Measurements from ENCODE around the gene APAF1.

Gene APAF1

DNA sequence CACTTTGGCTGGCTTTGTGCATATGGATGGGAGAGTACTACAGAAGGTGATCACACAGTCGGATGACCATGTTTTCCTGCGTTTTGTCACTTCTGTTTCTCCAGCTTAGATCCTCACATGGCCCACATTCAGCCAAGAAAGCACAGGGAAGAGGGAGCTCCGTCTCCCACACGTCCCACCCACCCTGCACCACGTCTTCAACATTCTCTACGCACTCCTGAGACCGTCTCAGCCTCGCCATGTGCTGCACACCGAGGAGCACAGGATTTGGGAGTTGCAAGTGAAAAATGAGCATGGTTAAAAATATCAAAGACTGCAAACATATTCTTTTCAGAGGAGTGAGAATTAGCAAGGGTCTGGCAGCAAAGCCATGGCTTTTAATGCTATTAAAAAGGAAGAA is 122.2 kb downstream of the APAF1 start:
- no peak for DNase-seq

DNA sequence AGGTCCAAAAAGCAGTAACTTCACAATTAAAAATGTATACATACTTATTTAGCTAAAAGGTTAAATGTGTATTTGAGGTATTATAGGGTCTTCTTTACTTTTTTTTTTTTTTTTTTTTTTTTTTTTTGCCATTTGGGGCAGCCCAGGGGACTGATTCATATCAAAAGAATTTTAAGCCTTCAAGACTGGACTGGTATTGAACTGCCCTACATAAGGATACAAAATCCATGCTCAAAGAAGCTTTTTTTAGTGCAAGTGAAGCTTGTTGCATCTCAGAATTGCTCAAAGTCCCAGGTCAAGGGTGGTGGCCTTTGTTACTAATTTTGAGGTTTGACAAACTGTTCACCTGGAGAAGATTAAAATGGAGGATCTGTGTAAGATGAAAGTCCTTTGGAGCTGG is 124.0 kb downstream of the APAF1 start:
- DNase-seq, result no peak

DNA sequence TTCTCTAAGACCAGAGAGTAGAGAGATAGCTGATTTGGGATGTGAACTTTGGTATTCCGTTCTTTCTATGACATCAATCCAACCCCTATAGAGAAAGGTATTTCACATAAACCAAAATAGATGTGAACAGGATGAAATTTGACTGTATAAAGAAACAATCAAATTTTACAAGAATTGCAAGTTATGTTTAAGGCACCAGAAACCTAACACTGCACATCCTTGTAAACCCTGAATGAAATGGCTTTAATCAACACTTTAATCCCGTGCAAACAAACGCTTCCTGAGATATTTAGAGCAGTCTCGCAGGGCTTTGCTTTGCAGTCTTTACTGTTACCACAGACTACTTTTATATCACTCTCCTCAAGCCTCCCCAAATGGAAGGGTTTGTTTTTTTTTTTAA is 125.1 kb downstream of the APAF1 start:
- DNase-seq, result no peak

DNA sequence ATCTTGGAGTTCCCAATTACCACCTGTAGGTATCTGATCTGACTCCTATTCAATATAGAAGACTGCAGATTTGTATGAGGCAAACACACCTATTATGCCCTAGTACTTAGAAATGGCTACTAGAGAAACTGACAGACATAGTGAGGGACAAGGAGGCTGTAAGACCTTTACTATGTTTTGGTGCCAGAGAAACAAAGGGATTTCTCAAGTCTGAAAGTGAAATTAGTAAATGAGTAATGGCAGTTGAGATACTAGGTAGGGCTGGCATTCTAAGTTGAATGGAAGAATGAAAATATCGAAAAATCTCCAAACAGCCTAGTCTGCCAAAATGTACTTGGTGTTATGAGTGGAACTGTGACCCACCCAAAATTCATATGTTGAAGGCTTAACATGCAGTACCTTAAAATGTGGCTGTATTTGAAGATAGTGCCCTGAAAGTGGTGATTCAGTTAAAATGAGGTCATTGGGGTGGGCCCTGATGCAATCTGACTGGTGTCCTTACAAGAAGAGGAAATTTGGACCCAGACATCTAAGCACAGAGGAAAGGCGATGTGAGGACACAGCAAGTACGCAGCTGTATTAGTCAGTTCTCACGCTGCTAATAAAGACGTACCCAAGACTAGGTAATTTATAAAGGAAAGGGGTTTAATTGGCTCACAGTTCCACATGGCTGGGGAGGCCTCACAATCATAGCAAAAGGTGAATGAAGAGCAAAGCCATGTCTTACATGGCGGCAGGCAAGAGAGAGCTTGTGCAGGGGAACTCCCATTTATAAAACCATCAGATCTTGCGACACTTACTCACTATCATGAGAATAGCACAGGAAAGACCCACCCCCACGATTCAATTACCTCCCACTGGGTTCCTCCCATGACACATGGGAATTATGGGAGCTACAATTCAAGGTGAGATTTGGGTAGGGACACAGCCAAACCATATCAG is 127.0 kb downstream of the APAF1 start:
- no peak for DNase-seq

DNA sequence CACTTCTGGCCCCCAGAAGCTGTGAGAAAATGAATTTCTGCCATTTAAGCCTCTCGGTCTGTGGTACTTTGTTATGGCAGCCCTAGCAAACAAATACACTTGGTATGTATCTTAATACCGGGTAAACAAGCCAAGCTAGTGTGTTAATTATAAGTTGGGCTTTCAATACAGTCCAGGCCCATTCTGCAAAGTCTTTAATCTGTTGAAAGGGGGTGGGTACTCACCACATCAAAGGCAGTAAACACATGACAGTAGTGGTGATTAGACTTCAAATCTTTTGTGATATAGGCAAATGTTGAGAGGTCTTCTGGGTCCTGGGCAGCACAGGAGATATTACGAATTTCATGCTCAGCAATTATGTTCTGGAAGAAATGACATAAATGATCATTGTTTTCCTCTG is 127.7 kb downstream of the APAF1 start:
- DNase-seq, result no peak

DNA sequence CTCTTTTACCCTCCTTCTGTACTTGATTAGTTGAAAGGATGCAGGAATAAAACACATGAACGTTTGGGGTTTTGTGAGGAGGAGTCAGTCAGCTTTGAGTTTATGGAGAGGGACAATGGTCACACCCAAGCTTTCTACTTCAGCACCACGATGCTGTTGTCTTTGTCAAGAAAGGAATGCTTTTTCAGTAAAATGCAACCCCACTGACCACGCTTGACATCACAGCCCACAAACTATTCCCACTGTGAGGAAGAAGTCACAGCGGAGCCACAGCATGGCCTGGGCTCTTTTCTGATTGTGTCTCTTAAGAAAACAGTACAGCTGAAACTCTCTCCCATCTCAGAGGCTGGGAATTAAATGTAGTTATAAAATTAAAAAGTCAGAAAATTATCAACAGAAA is 135.2 kb downstream of the APAF1 start:
- no peak for DNase-seq

DNA sequence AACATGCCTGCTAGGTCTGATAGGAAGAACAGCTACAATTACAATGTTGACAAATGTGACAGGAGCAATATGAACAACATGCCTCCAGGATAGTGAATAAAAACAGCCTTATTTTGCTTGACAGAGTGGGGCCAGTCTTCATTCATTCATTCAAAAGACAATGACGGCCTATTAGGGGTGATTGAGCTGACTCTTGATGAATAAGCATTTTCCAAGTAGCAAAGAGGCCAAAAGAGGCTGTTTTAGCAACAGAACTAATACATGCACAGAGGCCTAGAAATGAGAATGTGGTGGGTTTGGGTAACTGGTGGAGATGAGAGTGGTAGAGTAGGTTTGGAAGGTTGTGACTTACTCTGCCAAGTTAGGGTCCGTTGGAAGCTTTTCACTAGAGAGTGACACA is 138.3 kb downstream of the APAF1 start:
- DNase-seq, result no peak

Data from GDM1 (cell line).